Gastrocnemius medialis (tissue), 4 donors: Measurements from ENCODE around the gene SHISAL1.

ENCODE experiments used
- CTCF ChIP-seq, 5 experiments: fragments of 450-650 bp in 3 of 5; fragments of 200-600 bp in 2 of 5; sonication (generic) in 2 of 5; IDR thresholded peaks in 4 of 5; conservative IDR thresholded peaks in 1 of 5; 1 replicate in 4 of 5; 2 replicates in 1 of 5; pipeline ENCODE4 v1.5.1; 2016 to 2019; ENCODE audit warnings: antibody characterized with exemption in 5 of 5, mild to moderate bottlenecking in 3 of 5, moderate library complexity in 3 of 5
- POLR2A ChIP-seq, 2 donors: fragments of 450-650 bp; IDR thresholded peaks; one replicate each; pipeline ENCODE4 v1.6.1; 2017; ENCODE audit warnings: antibody characterized with exemption in 2 of 2, mild to moderate bottlenecking in 2 of 2, moderate library complexity in 2 of 2

- TF ChIP-seq CTCF (IDR thresholded peaks at IDR 0.05 in 4 of 5, conservative IDR thresholded peaks at IDR 0.05 in 1 of 5) (no peak), POLR2A (IDR thresholded peaks at IDR 0.05) (no peak)
These were observed 26.2 kb upstream of the SHISAL1 start for GRCh38 chr22:44338906-44339305.
